GM19324 (cell line): ENCODE data around the gene C1orf53.

Source experiments
- ATAC-seq: cut with Tn5 transposase; IDR thresholded peaks from one replicate; pipeline ENCODE4 v1.9.1; 2021; ENCODE audit warnings: mild to moderate bottlenecking, moderate library complexity; ENCODE audit not compliant: unreplicated experiment, low FRiP score

The C1orf53 gene

GRCh38 chr1:197907846-197908616, 5.6 kb downstream of the C1orf53 start:
- ATAC-seq, result no peak

GRCh38 chr1:197908716-197909220, 6.3 kb downstream of the C1orf53 start:
- no peak for ATAC-seq

- no peak for ATAC-seq
These were observed 7.0 kb downstream of the C1orf53 start for GRCh38 chr1:197909384-197909783.

- no peak for ATAC-seq
These were observed 7.9 kb downstream of the C1orf53 start for GRCh38 chr1:197910120-197910991.

GRCh38 chr1:197911111-197911856, 8.9 kb downstream of the C1orf53 start:
- no peak for ATAC-seq

GRCh38 chr1:197911857-197912696, 9.6 kb downstream of the C1orf53 start:
- no peak for ATAC-seq

GRCh38 chr1:197912739-197913494, 10.5 kb downstream of the C1orf53 start:
- ATAC-seq, result no peak

GRCh38 chr1:197913495-197914276, 11.3 kb downstream of the C1orf53 start:
- no peak for ATAC-seq

- ATAC-seq, result no peak
These were observed 12.1 kb downstream of the C1orf53 start for GRCh38 chr1:197914510-197914909.

GRCh38 chr1:197915260-197915861, 12.9 kb downstream of the C1orf53 start:
- no peak for ATAC-seq

- no peak for ATAC-seq
These were observed 13.6 kb downstream of the C1orf53 start for GRCh38 chr1:197915862-197916499.

GRCh38 chr1:197916500-197916983, 14.1 kb downstream of the C1orf53 start:
- no peak for ATAC-seq

- ATAC-seq, result no peak
These were observed 15.6 kb downstream of the C1orf53 start for GRCh38 chr1:197917805-197918651.

- ATAC-seq, result no peak
These were observed 16.4 kb downstream of the C1orf53 start for GRCh38 chr1:197918807-197919345.

GRCh38 chr1:197919346-197920066, 17.1 kb downstream of the C1orf53 start:
- ATAC-seq, result no peak

- no peak for ATAC-seq
These were observed 17.6 kb downstream of the C1orf53 start for GRCh38 chr1:197920067-197920396.
